Aorta (tissue), 5 donors: Measurements from ENCODE around the gene TNRC6C. TPM values are rescaled to one million over a fixed set of nuclear protein-coding genes. Genes with fewer than 3 reads are reported as not detected.
A peak's percentile ranks its signal among the peaks of the same experiment; 100 is the strongest.

Experiments
- ATAC-seq: fragments of 200-7000 bp; cut with Tn5 transposase; one replicate; pipeline ENCODE4 v1.9.1; 2022; ENCODE audit warnings: moderate library complexity; ENCODE audit not compliant: low FRiP score
- DNase-seq, 2 donors: peaks; one replicate each; pipeline ENCODE4 v3.0.0-alpha.2; 2020
- H3K27ac ChIP-seq, 2 donors: one replicate each; pipeline ENCODE4 v1.5.1; 2013; ENCODE audit warnings: low read length in 2 of 2, mild to moderate bottlenecking in 2 of 2, moderate library complexity in 2 of 2, control low read depth in 1 of 2, inconsistent platforms in 1 of 2, low read depth in 1 of 2
- H3K27me3 ChIP-seq, 2 donors: one replicate each; pipeline ENCODE4 v1.6.1; 2013; ENCODE audit warnings: control low read depth in 1 of 2, low read length in 1 of 2, mild to moderate bottlenecking in 1 of 2, moderate library complexity in 1 of 2; ENCODE audit not compliant: insufficient read depth in 2 of 2, control insufficient read depth in 1 of 2
- H3K36me3 ChIP-seq, 2 donors: one replicate each; pipeline ENCODE4 v1.6.1; 2013; ENCODE audit warnings: control low read depth in 1 of 2, low read length in 1 of 2, mild to moderate bottlenecking in 1 of 2; ENCODE audit not compliant: insufficient read depth in 2 of 2, control insufficient read depth in 1 of 2
- H3K4me1 ChIP-seq, 2 donors: one replicate each; pipeline ENCODE4 v1.6.1; 2013; ENCODE audit warnings: low read length in 2 of 2, control low read depth in 1 of 2, mild to moderate bottlenecking in 1 of 2, moderate library complexity in 1 of 2; ENCODE audit not compliant: insufficient read depth in 2 of 2, control insufficient read depth in 1 of 2
- H3K4me3 ChIP-seq, 2 donors: one replicate each; pipeline ENCODE4 v1.5.1; 2013; ENCODE audit warnings: low read length in 2 of 2, control low read depth in 1 of 2, mild to moderate bottlenecking in 1 of 2
- H3K9me3 ChIP-seq: one replicate; pipeline ENCODE4 v1.6.1; 2013; ENCODE audit warnings: mild to moderate bottlenecking, low read length; ENCODE audit not compliant: control insufficient read depth
- WGBS, 2 donors: extraction: QIAGEN DNeasy Blood & Tissue Kit; methylation state at CpG; one replicate each; pipeline ENCODE4 v1.1.7; 2013; 5-methylcytosine and 5-hydroxymethylcytosine counted together
- intact Hi-C, 2 donors: fragments of 100-400 bp; cut with DNase I; formaldehyde crosslinking; loops; one replicate each; pipeline versions ENCODE4 v1.14.2 to v1.15.0; 2022
- polyA plus RNA-seq, 2 donors: library from polyadenylated mRNA; stranded (reverse); fragments of 200-250 nt; gene quantifications; one replicate each; pipeline ENCODE4 v1.2.3, GENCODE V29; 2013
- total RNA-seq, 2 donors: library from RNA; stranded (reverse); fragmentation: NEBNext Ultra II Directional; extraction: Animal tissue kit (Norgen Biotek cat#: 25700); gene quantifications; one replicate each; pipeline ENCODE4 v1.2.1, GENCODE V29; 2021
- donor health status: healthy with polysubstance abuse.
- donor health status: Bipolar disorder and iron deficiency.
- donor health status: DM: no; HTN: no; CAD: no.
- donor health status: DM: no; HTN: no; CAD: no.
- donor health status: DM: yes; HTN: yes; CAD: no.

Gene TNRC6C
- total and polyA plus RNA-seq, 4 donors, result 3.3 to 62.2 (median 28.6) TPM

DNA sequence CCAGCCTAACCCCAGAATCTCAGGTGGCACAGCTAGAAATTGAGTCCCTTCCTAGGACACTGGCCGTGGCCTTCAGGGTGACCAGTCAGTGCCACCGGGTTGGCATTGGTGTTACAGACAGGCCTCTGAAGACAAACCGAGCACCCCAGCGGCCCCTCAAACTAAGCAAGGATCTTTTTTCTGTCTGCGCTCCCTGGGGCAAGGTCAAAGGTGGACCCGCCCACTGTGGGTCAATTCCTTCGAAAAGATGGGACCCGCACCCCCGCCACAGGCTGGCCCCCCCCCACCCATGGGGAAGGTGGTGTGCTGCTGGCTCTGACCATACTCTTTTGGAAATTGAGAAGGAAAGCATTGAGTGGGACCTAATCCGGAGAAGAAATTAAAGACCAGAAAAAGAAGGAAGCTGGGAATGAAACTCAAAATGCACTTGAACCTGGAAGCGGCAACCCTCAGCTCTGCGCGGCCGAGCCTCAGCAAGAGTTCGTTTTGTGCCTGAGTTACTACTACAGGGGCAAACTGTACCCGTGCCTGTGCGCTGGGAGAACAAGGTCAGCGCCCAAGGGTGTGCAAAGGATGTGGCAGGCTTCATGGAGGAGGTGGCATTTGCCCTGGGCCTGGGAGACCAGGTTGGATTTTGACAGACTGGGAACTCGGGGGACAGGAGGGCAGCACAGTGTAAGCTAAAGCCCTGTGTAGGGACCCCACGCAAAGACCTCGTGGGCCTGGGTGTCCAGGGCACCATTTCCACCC lies 149.6 kb downstream of the TNRC6C start:
- Histone ChIP-seq H3K4me1 (no peaks in the 10 kb centered on the region), H3K36me3 (peaks cover 0 to 10% of the 10 kb centered on the region in 2 donors), H3K27ac (no peak overlapping the region), H3K27me3 (no peaks in the 10 kb centered on the region), H3K9me3 (no peaks in the 10 kb centered on the region), H3K4me3 (no peak overlapping the region)
- DNase-seq (peak; percentile 43 to 49), ATAC-seq (no peak)
- 91 to 93% methylated on average over 21 of the region's 21 CpGs for whole genome bisulfite sequencing, 2 donors
- intact Hi-C loops, result no loop called here

- intact Hi-C loops, result no loop called here
- peak; percentile 17 to 59 for DNase-seq
- H3K9me3 ChIP-seq, result no peaks in the 10 kb centered on the region
- H3K4me1 ChIP-seq, result no peaks in the 10 kb centered on the region
- H3K27me3 ChIP-seq, result no peaks in the 10 kb centered on the region
- 61 to 66% methylated on average over 18 of the region's 18 CpGs for WGBS, 2 donors
- H3K36me3 ChIP-seq, result peaks cover 0 to 8% of the 10 kb centered on the region in 2 donors
- no peak for ATAC-seq
- no peak overlapping the region for H3K4me3 ChIP-seq
- H3K27ac ChIP-seq, result no peak overlapping the region
Observed at GRCh38 chr17:78108726-78109488, 150.4 kb downstream of the TNRC6C start.

- Histone ChIP-seq H3K4me1 (no peaks in the 10 kb centered on the region), H3K36me3 (peaks cover 0 to 5% of the 10 kb centered on the region in 2 donors), H3K9me3 (no peaks in the 10 kb centered on the region), H3K4me3 (no peak overlapping the region), H3K27ac (no peak overlapping the region), H3K27me3 (no peaks in the 10 kb centered on the region)
- ATAC-seq (no peak), DNase-seq (peak in 1 of 2 donors; percentile 28)
- 84 to 94% methylated on average over 9 of the region's 9 CpGs for WGBS, 2 donors
- intact Hi-C loops, result no loop called here
Observed at GRCh38 chr17:78109489-78109761, 150.9 kb downstream of the TNRC6C start.

GRCh38 chr17:78110363-78111015 lies 152.0 kb downstream of the TNRC6C start:
- intact Hi-C loops, result loop anchor here (1.0 to 10.0 kb wide), 5 partner anchors 62 to 314 kb away; no protein-coding TSS in a partner anchor
- H3K4me3 ChIP-seq, result no peak overlapping the region
- DNase-seq (peak in 1 of 2 donors; percentile 74), ATAC-seq (no peak)
- peaks cover 0 to 2% of the 10 kb centered on the region in 2 donors for H3K36me3 ChIP-seq
- H3K9me3 ChIP-seq, result no peaks in the 10 kb centered on the region
- no peak overlapping the region for H3K27ac ChIP-seq
- WGBS, 2 donors, result 81 to 86% methylated on average over 22 of the region's 22 CpGs
- H3K27me3 ChIP-seq, result no peaks in the 10 kb centered on the region
- no peaks in the 10 kb centered on the region for H3K4me1 ChIP-seq

DNA sequence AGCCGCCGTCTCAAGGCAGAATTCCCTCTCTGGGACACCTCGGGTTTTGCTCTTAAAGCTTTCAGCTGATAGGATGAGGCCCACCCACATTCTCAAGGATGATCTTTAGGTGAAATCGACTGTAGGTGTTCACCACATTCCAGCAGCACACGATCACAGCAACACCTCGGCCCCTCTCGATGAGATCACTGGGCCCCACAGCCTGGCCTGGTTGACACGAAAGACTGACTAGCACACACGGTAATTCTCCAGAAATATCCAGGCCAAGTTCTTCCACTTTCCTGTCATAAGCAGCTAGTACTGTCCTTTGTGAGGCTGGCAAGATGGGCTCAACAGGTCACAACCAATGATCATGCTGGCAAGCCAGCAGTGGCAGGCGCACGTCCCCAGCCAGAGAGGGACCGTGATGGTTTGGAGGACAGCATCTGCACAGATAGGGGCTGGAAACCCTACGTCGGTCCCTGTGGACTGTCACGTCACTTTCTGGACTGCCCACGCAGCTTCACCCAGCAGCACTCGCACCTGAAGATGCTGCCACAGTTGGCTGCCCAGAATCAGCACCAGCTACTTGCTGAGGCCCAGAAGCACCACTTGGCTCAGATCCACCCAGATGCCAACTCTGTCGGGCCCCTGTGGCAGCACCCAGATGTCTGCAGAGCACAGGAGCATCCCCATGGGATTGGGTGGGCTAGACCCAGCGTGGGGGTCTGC lies 152.7 kb downstream of the TNRC6C start:
- intact Hi-C loops, result loop anchor here (1.0 to 10.0 kb wide), 5 partner anchors 61 to 314 kb away; no protein-coding TSS in a partner anchor
- H3K36me3 ChIP-seq, result peaks cover 0 to under 1% of the 10 kb centered on the region in 2 donors
- H3K9me3 ChIP-seq, result no peaks in the 10 kb centered on the region
- ATAC-seq (no peak), DNase-seq (peak in 1 of 2 donors; percentile 69)
- H3K27me3 ChIP-seq, result no peaks in the 10 kb centered on the region
- WGBS, 2 donors, result 79 to 80% methylated on average over 19 of the region's 19 CpGs
- no peak overlapping the region for H3K27ac ChIP-seq
- H3K4me1 ChIP-seq, result no peaks in the 10 kb centered on the region
- no peak overlapping the region for H3K4me3 ChIP-seq

GRCh38 chr17:78111727-78112517 lies 153.4 kb downstream of the TNRC6C start:
- WGBS, 2 donors, result 85 to 86% methylated on average over 28 of the region's 28 CpGs
- Histone ChIP-seq H3K36me3 (no peaks in the 10 kb centered on the region), H3K4me3 (no peak overlapping the region), H3K27me3 (no peaks in the 10 kb centered on the region), H3K27ac (no peak overlapping the region), H3K9me3 (no peaks in the 10 kb centered on the region), H3K4me1 (no peaks in the 10 kb centered on the region)
- ATAC-seq, result no peak
- peak; percentile 44 to 71 for DNase-seq
- intact Hi-C loops, result loop anchor here (1.0 to 10.0 kb wide), 5 partner anchors 60 to 313 kb away; no protein-coding TSS in a partner anchor

- intact Hi-C loops, result loop anchor here (5.0 to 10.0 kb wide), 4 partner anchors 60 to 312 kb away; no protein-coding TSS in a partner anchor
- no peak overlapping the region for H3K27ac ChIP-seq
- 50 to 54% methylated on average over 33 of the region's 33 CpGs for WGBS, 2 donors
- no peaks in the 10 kb centered on the region for H3K4me1 ChIP-seq
- no peaks in the 10 kb centered on the region for H3K27me3 ChIP-seq
- H3K9me3 ChIP-seq, result no peaks in the 10 kb centered on the region
- ATAC-seq, result peak; percentile 83
- peak; percentile 78 to 92 for DNase-seq
- no peaks in the 10 kb centered on the region for H3K36me3 ChIP-seq
- no peak overlapping the region for H3K4me3 ChIP-seq
Observed at GRCh38 chr17:78112518-78113471, 154.3 kb downstream of the TNRC6C start.
